Prostate gland (tissue), 2 donors: Measurements from ENCODE around the gene LRRC1. TPM values are rescaled to one million over a fixed set of nuclear protein-coding genes. Genes with fewer than 3 reads are reported as not detected.
A peak's percentile ranks its signal among the peaks of the same experiment; 100 is the strongest.

Experiments
- DNase-seq: peaks from one replicate; pipeline ENCODE4 v3.0.0-alpha.2; 2019; ENCODE audit warnings: low spot score
- H3K27ac ChIP-seq, 2 donors: fragments of 200-600 bp; sonication (generic); 2 replicates each; pipeline ENCODE4 v1.5.1; 2017 to 2019
- H3K27me3 ChIP-seq: fragments of 200-600 bp; sonication (generic); replicated peaks from 2 replicates; pipeline ENCODE4 v1.5.1; 2019; ENCODE audit not compliant: insufficient read depth
- H3K36me3 ChIP-seq, 2 donors: fragments of 200-600 bp; sonication (generic); 1 replicate in 1 of 2; 2 replicates in 1 of 2; pipeline versions ENCODE4 v1.5.1 to v1.8.1; 2017 to 2019
- H3K4me1 ChIP-seq: fragments of 200-600 bp; sonication (generic); replicated peaks from 2 replicates; pipeline ENCODE4 v1.5.1; 2019
- H3K4me3 ChIP-seq, 2 donors: fragments of 200-600 bp; sonication (generic); 2 replicates each; pipeline ENCODE4 v1.5.1; 2017 to 2019
- H3K9me3 ChIP-seq: fragments of 200-600 bp; sonication (generic); 2 replicates; pipeline ENCODE4 v1.5.1; 2017
- CTCF ChIP-seq, 4 experiments: fragments of 200-600 bp in 2 of 4; fragments of 450-650 bp in 2 of 4; sonication (generic) in 2 of 4; IDR thresholded peaks; 1 replicate in 3 of 4; 2 replicates in 1 of 4; pipeline ENCODE4 v1.5.1; 2016 to 2019; ENCODE audit warnings: antibody characterized with exemption in 4 of 4, mild to moderate bottlenecking in 2 of 4, moderate library complexity in 2 of 4
- POLR2A ChIP-seq: fragments of 450-650 bp; IDR thresholded peaks from one replicate; pipeline ENCODE4 v1.6.1; 2016; ENCODE audit warnings: antibody characterized with exemption, mild to moderate bottlenecking
- POLR2AphosphoS5 ChIP-seq: sonication (generic); formaldehyde crosslinking; IDR thresholded peaks from one replicate; pipeline ENCODE4 v1.6.1; 2017; ENCODE audit warnings: antibody characterized with exemption
- WGBS: methylation state at CpG from one replicate; pipeline ENCODE4 v1.1.5; 2018; 5-methylcytosine and 5-hydroxymethylcytosine counted together
- intact Hi-C: fragments of 100-400 bp; cut with DNase I; formaldehyde crosslinking; loops from one replicate; pipeline ENCODE4 v1.14.2; 2022
- total RNA-seq, 2 donors: library from RNA; depleted of rRNA; stranded (reverse); fragments of >200 nt; gene quantifications; one replicate each; pipeline ENCODE4 v1.1.0, GENCODE V29; 2016

Gene LRRC1
- total RNA-seq, 2 donors from 2014 or later, result 25.0 to 25.6 TPM

- H3K27ac ChIP-seq, result no peak overlapping the region
- no peak overlapping the region for H3K4me3 ChIP-seq
- no peaks in the 10 kb centered on the region for H3K27me3 ChIP-seq
- 94% methylated on average over 2 of the region's 2 CpGs for WGBS
- no peaks in the 10 kb centered on the region for H3K36me3 ChIP-seq
- DNase-seq, result no peak
- no peaks in the 10 kb centered on the region for H3K4me1 ChIP-seq
- H3K9me3 ChIP-seq, result no peaks in the 10 kb centered on the region
- TF ChIP-seq CTCF (IDR thresholded peaks at IDR 0.05), result no peak
- no peak for TF ChIP-seq POLR2A
- no peak for TF ChIP-seq POLR2AphosphoS5
- intact Hi-C loops, result no loop called here
These were observed 56.8 kb downstream of the LRRC1 start for GRCh38 chr6:53851561-53851960.

- intact Hi-C loops, result no loop called here
- no peak overlapping the region for H3K4me3 ChIP-seq
- H3K36me3 ChIP-seq, result no peaks in the 10 kb centered on the region
- 98% methylated on average over 2 of the region's 2 CpGs for WGBS
- no peaks in the 10 kb centered on the region for H3K4me1 ChIP-seq
- TF ChIP-seq POLR2AphosphoS5, result no peak
- H3K9me3 ChIP-seq, result no peaks in the 10 kb centered on the region
- DNase-seq, result no peak
- no peaks in the 10 kb centered on the region for H3K27me3 ChIP-seq
- H3K27ac ChIP-seq, result no peak overlapping the region
These were observed 58.0 kb downstream of the LRRC1 start for GRCh38 chr6:53852805-53853204.

GRCh38 chr6:53854843-53855567, 60.2 kb downstream of the LRRC1 start:
- H3K36me3 ChIP-seq, result no peaks in the 10 kb centered on the region
- 74% methylated on average over 5 of the region's 5 CpGs for WGBS
- H3K4me3 ChIP-seq, result no peak overlapping the region
- intact Hi-C loops, result no loop called here
- H3K9me3 ChIP-seq, result no peaks in the 10 kb centered on the region
- H3K27ac ChIP-seq, result no peak overlapping the region
- no peaks in the 10 kb centered on the region for H3K27me3 ChIP-seq
- TF ChIP-seq POLR2A, result no peak
- no peak for TF ChIP-seq CTCF (IDR thresholded peaks at IDR 0.05)
- TF ChIP-seq POLR2AphosphoS5, result no peak
- DNase-seq, result no peak
- no peaks in the 10 kb centered on the region for H3K4me1 ChIP-seq

- H3K27me3 ChIP-seq, result no peaks in the 10 kb centered on the region
- TF ChIP-seq POLR2AphosphoS5, result no peak
- TF ChIP-seq CTCF (IDR thresholded peaks at IDR 0.05), result no peak
- no peak for DNase-seq
- no peak overlapping the region for H3K27ac ChIP-seq
- intact Hi-C loops, result no loop called here
- 76% methylated on average over 2 of the region's 2 CpGs for WGBS
- no peak overlapping the region for H3K4me3 ChIP-seq
- no peaks in the 10 kb centered on the region for H3K4me1 ChIP-seq
- H3K36me3 ChIP-seq, result no peaks in the 10 kb centered on the region
- no peaks in the 10 kb centered on the region for H3K9me3 ChIP-seq
These were observed 61.1 kb downstream of the LRRC1 start for GRCh38 chr6:53855940-53856339.

- no peak overlapping the region for H3K27ac ChIP-seq
- H3K36me3 ChIP-seq, result no peaks in the 10 kb centered on the region
- TF ChIP-seq POLR2AphosphoS5, result peak; percentile 69
- no peak for TF ChIP-seq POLR2A
- no peaks in the 10 kb centered on the region for H3K9me3 ChIP-seq
- H3K27me3 ChIP-seq, result no peaks in the 10 kb centered on the region
- peak; percentile 12 for DNase-seq
- H3K4me3 ChIP-seq, result no peak overlapping the region
- no peaks in the 10 kb centered on the region for H3K4me1 ChIP-seq
- intact Hi-C loops, result no loop called here
- WGBS, result 68% methylated on average over 8 of the region's 8 CpGs
These were observed 62.7 kb downstream of the LRRC1 start for GRCh38 chr6:53857318-53858094.

- no peaks in the 10 kb centered on the region for H3K4me1 ChIP-seq
- DNase-seq, result no peak
- intact Hi-C loops, result no loop called here
- no peak overlapping the region for H3K27ac ChIP-seq
- TF ChIP-seq CTCF (IDR thresholded peaks at IDR 0.05) (no peak), POLR2AphosphoS5 (no peak), POLR2A (no peak)
- H3K4me3 ChIP-seq, result no peak overlapping the region
- no peaks in the 10 kb centered on the region for H3K9me3 ChIP-seq
- H3K27me3 ChIP-seq, result no peaks in the 10 kb centered on the region
- H3K36me3 ChIP-seq, result no peaks in the 10 kb centered on the region
These were observed 63.4 kb downstream of the LRRC1 start for GRCh38 chr6:53858196-53858595.
